HCT116 (cell line): ENCODE results near the gene PRKAG2.

Source experiments
- CBX3 ChIP-seq: IDR thresholded peaks from 2 replicates; pipeline ENCODE4 v1.6.1; 2012; ENCODE audit warnings: low read depth
- CEBPB ChIP-seq: IDR thresholded peaks from 2 replicates; pipeline ENCODE4 v1.6.1; 2012; ENCODE audit warnings: low read depth
- CTCF ChIP-seq, 3 experiments: fragments of 200-600 bp in 1 of 3; sonication (generic) in 1 of 3; IDR thresholded peaks in 2 of 3; conservative IDR thresholded peaks in 1 of 3; 2 replicates each; pipeline ENCODE4 v1.5.1; 2012 to 2017; ENCODE audit warnings: low read depth in 2 of 3, low read length in 2 of 3, antibody characterized with exemption in 1 of 3, borderline replicate concordance in 1 of 3, control low read depth in 1 of 3, mild to moderate bottlenecking in 1 of 3, mixed read lengths in 1 of 3, mixed run types in 1 of 3, moderate library complexity in 1 of 3; ENCODE audit not compliant: insufficient read depth in 1 of 3
- EGR1 ChIP-seq: IDR thresholded peaks from 2 replicates; pipeline ENCODE4 v1.6.1; 2012; ENCODE audit warnings: low read depth
- EZH2phosphoT487 ChIP-seq: fragments of 200-600 bp; IDR thresholded peaks from 2 replicates; pipeline ENCODE4 v1.6.1; 2018; ENCODE audit warnings: antibody characterized with exemption, borderline replicate concordance
- FOSL1 ChIP-seq: IDR thresholded peaks from 2 replicates; pipeline ENCODE4 v1.6.1; 2012; ENCODE audit warnings: low read depth
- POLR2A ChIP-seq: IDR thresholded peaks from 2 replicates; pipeline ENCODE4 v1.7.0; 2011; ENCODE audit warnings: borderline replicate concordance; ENCODE audit not compliant: insufficient read depth, insufficient read length; ENCODE audit errors: extremely low read depth
- POLR2AphosphoS5 ChIP-seq: IDR thresholded peaks from 2 replicates; pipeline ENCODE4 v1.6.1; 2011; ENCODE audit warnings: mild to moderate bottlenecking, low read depth, low read length, moderate library complexity
- RAD21 ChIP-seq: IDR thresholded peaks from 2 replicates; pipeline ENCODE4 v1.6.1; 2012; ENCODE audit warnings: low read depth, mild to moderate bottlenecking
- REST ChIP-seq: IDR thresholded peaks from 2 replicates; pipeline ENCODE4 v1.6.1; 2012; ENCODE audit warnings: low read depth
- SIN3A ChIP-seq: IDR thresholded peaks from 2 replicates; pipeline ENCODE4 v1.6.1; 2012; ENCODE audit warnings: low read depth
- SP1 ChIP-seq: IDR thresholded peaks from 2 replicates; pipeline ENCODE4 v1.6.1; 2012; ENCODE audit warnings: low read depth
- ZNF274 ChIP-seq: fragments of 200-500 bp; sonication (Bioruptor generic); IDR thresholded peaks from 2 replicates; pipeline ENCODE4 v1.6.1; 2014; ENCODE audit warnings: mild to moderate bottlenecking, low read depth, low read length, inconsistent platforms

DNA sequence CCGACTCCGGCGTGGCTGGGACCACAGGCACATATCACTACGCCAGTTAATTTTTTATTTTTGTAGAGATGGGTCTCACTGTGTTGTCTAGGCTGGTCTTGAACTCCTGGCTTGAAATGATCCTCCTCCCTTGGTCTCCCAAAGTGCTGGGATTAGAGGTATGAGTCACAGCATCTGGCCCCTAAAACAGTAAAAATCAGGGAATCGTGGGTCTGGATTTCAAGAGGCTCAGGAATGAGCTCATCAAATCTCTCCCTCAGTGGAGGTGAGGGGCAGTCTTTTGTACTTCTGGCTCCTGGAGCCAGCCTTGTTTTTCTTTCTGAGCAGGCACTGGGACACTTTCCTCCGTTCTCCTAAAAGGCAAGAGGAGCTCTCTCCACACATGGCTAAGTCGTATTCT, 325.1 kb downstream of the PRKAG2 start:
- TF ChIP-seq CTCF (IDR thresholded peaks at IDR 0.05 in 2 of 3, conservative IDR thresholded peaks at IDR 0.05 in 1 of 3; ENCODE audit: borderline replicate concordance in 1 of 3, insufficient read depth in 1 of 3, low read depth in 2 of 3, low read length in 2 of 3) (no peak), CEBPB (no peak), REST (no peak), EGR1 (no peak), SIN3A (no peak), POLR2A (no peak), POLR2AphosphoS5 (no peak), RAD21 (no peak), FOSL1 (no peak), EZH2phosphoT487 (no peak), CBX3 (no peak), SP1 (no peak), ZNF274 (no peak)
